GM18526 (cell line): ENCODE data around the gene SPATA13.

Experiments
- POLR2A ChIP-seq: IDR thresholded peaks from 3 replicates; pipeline ENCODE4 v1.6.1; 2011; ENCODE audit not compliant: insufficient read length; ENCODE audit errors: extremely low read depth

Gene SPATA13

DNA sequence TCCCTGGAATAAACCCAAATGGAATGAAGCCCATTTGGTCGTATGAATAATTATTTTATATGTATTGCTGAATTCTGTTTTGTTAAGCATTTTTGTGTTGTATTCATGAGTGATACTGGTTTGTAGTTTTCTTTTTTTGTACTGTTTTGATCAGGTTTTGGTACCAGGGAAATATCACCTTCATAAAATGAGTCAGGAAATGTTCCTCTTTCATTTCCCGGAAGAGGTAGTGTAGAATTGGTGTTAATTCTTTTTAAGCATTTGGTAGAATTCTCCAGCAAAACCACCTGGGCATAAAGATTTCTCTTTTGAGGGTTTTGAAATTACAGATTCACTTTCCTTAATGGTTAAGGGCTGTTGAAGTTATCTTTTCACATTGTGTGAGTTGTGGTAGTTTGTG is 13.3 kb downstream of the SPATA13 start:
- TF ChIP-seq POLR2A: no peak

DNA sequence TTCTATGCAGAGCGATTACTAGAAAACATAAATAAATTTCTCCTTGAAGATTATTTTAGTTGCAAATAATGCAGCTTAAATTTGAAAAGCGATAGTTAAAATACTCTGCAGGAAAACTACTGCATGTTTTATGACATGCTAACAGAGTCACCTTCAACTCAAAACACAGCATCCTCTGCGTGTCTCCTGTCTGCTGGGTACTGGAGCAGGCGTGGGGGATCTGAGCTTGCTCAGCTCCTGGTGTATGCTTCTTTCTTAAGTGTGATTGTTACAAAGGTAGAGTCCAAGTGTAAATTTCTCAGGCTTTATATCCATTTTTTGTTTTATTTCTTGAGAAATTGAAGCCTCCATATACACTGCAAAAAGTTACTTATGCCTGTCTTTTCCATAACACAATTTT is 15.3 kb downstream of the SPATA13 start:
- no peak for TF ChIP-seq POLR2A

DNA sequence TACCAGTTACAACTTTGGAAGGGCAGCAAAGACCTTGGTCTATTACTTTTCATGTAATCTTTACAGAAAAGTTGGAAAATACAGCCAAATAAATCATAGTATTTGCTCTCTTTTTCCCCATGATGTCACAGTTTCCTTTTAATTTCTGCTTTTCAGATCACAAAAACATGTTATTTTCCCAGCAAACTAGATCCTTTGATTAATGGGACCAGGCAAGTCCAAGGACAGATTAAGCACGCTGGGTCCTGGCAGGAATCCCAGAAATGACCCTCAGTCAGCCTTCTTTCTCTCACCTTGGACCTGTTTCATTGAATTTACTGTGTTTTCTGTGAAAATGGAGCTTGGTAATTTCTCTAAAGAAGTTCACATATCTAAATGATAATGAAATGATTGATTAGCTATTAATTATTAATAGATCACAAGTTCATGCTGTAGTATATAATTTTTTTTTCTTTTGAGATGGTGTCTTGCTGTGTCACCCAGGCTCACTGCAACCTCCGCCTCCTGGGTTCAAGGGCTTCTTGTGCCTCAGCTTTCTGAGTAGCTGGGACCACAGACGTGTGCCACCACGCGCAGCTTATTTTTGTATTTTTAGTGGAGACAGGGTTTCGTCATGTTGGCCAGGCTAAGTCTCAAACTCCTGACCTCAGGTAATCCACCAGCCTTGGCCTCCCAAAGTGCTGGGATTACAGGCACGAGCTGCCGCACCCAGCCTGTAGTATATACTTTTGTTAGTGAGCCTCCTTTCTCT is 16.0 kb downstream of the SPATA13 start:
- no peak for TF ChIP-seq POLR2A

DNA sequence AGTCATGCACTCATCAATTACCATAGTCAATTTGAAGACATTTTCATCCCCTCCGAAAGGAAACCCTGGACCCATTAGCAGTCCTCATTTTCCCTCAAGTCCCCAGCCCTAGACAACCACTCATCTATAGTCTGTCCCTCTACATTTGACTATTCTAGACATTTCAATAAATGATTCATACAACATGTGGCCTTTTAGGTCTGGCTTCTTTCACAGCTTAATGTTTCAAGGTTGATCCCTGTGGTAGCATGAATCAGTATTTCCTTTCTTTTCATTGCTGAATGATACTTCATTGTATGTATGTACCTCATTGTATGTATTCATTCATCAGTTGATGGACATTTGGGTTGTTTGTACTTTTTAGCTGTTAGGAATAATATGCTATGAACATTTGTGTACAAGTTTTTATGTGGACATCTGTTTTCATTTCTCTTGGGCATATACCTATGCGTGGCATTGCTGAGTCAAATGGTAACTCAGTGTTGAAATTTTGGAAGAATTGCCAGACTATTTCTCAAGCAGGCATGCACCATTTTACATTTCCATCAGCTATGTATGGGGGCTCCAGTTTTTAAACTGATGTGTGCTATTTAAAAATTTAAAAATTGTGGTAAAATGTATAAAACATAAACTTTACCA is 18.4 kb downstream of the SPATA13 start:
- TF ChIP-seq POLR2A: no peak

GRCh38 chr13:24179486-24179850 is 18.9 kb downstream of the SPATA13 start:
- no peak for TF ChIP-seq POLR2A

DNA sequence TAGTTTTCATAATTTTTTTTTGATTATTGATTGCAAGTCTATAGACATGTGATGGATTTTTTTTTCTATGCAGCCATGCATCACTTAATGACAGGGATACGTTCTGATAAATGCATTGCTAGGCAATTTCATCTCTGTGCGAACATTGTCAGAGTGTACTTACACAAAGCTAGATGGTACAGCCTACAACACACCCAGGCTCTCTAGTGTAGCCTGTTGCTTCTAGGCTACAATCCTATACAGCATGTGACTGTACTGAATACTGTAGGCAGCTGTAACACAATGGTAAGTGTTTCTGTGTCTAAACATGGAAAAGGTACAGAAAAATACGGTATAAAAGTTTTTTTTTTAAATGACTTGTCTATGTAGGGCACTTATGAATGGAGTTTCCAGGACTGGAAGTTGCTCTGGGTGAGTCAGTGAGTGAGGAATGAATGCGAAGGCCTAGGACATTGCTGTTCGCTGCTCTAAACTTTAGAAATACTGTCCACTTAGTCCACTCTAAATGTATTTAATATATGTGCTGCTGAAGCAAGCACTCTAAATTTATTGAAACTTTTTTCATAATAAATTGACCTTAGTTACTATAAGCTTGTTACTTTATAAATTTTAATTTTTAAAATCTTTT is 20.3 kb downstream of the SPATA13 start:
- no peak for TF ChIP-seq POLR2A

DNA sequence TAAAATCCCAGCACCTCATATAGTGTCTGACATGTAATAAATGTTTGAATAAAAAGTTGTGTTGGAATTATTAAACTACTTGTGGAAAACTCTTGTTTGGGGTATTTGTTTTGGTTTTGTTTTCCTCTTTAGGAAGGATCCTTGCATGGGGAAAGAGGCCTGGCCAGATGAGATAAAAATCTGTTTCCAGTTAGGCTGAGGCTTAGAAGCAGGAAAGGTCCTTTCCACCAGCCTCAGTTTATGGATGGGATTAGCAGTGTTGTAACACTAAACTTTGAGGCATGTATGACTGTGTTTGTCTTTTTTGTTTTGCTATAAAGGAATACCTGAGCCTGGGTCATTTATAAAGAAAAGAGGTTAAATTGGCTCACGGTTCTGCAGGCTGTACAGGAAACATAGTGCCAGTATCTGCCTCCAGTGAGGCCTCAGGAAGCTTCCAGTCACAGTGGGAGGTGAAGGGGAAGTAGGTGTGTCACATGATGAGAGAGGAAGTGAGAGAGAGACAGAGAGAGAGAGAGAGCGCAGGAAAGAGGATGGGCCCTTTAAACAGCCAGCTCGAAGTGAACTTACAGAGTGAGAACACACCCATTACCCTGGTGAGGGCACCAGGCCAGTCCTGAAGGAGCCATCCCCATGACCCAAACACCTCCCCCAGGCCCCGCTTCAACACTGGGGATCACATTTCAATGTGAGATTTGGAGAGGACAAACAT is 21.6 kb downstream of the SPATA13 start:
- no peak for TF ChIP-seq POLR2A

DNA sequence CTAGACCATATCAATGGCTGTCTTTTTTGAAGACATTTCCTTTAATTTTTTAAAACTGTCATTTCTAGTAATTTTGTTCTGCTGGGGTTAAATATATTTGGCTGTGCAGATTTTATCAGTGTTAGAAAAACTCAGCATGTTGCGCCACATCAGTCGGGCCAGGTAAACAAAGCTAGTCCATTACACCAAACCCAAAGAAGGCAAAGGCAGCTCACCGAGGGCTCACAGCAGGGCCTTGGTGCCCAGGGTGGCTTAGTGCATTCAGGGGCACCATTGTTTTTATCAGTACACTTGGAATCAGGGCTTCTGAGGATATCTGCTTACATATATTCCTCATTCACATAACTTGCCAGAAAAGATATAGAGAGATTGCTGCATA is 22.2 kb downstream of the SPATA13 start:
- TF ChIP-seq POLR2A: no peak

DNA sequence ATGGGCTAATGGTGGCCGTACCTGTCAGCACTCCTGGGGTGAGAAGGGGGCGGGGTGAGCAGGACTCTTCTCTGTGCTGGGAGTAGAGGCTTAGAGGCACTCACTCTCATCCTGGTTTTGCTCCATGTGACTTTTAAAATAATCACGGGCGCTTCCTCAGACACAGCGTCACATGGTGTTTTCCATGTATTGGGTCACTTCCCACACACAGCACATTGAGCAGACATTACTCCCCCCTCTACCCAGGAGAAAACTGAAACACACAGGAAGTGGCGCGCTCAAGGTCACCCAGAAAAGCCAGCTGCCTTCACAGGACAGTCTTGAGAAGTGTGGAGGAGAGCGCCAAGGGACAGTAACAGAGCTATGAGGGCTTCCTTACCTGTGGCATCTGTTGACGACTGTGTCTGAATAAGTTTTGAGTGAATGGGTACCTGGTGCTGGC is 23.2 kb downstream of the SPATA13 start:
- no peak for TF ChIP-seq POLR2A

DNA sequence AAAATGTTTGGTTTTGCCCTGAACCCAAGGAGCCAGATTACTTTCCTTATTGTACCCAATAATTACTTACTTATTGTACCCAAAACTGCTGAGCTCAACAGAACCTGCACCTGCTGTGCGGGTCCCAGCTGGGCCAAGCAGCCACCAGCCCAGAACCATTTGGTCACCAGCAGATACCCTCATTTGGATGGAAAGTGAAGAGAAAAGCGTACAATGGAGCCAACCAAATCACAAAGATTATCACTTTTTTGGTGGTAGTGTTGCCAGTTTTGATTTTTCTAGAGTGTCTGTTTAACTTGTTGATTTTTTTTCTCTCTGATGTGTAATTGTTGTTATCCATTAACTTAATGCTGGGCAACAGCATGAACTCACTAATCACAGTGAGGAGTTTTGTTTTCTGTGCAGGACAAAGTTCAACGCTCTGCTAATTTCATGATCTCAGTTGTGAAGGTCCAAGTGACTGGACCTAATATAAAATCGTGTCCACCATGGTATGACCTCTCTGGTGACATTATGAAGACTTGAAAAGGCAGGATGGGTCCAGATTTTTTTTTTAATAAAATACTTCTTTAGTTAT is 23.8 kb downstream of the SPATA13 start:
- TF ChIP-seq POLR2A: no peak

DNA sequence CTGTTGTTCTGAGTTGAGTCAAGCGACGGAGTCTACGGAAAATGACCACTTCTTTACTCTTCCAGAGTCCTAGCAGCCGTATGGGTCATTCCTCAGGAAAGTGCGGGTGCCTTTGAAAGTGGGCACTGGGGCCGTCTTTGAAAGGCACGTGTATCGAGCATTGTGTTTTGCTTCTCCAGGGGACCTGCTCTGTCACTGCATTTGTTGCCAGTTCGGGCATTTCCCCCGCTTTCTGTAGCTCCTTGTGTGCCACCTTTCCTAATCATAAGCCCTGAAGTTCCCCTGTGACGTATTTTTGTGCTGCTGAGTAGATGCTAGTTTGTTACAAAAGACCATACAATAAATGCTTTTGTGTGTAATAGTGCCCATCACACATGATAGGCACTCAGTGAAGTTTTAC is 24.4 kb downstream of the SPATA13 start:
- no peak for TF ChIP-seq POLR2A

GRCh38 chr13:24185591-24186232 is 25.2 kb downstream of the SPATA13 start:
- no peak for TF ChIP-seq POLR2A

DNA sequence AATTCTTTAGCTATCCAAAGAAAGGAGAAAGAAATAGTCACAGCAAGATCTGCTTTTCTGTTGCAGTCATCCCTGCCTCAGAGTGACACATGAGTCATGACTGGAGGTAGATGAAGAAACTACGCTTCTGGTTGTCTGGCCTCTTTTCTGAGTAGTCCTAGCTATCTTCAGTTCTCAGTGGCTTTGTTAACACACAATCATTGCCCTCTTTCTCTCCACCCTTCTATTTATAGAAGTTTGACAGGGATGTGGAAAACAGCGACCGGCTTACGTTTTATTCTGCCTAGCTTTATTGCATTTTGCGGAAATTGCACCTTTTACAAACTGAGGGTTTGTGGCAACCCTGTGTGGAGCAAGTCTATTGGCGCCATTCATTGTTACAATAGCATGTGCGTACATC is 26.7 kb downstream of the SPATA13 start:
- no peak for TF ChIP-seq POLR2A

DNA sequence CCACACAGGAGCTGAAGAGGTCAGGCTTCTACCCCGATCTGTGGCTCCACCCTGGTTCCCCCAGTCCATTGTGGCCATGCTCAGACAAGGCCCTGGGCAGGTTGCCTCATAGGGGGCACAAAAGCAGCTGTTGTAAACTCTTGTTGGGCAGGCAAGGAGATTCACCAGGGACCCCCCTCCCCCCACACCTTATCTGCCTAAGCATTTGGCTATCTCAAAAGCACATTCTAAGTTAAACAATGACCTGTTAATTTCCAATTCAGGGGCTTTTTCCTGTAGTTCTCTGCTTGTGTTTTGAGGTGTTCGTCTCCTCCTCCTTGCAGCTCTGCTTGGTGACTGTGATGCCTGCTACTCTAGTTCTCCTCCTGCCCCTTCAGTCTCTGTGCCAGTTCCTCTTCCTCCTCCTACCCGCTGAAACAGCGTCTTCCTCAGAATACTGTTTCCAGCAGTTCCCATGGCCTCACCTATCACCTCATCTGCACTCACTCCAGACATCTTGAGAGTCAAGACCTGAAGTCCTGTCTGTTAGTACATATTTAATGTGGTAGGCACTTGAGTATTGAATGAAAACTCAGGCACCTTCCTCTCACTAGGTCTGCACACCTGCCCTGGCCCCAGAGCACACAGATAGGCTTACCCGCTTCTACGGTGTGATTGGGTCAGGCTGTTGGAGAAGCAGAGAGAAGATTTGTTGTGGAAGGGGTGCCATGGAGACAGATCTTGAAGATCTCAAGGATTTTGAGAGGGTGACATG is 31.7 kb downstream of the SPATA13 start:
- no peak for TF ChIP-seq POLR2A
